ENCODE measurements around the gene PRSS53.
"Not testable (repeated sequence)": the region's sequence is repeated elsewhere in the genome, so short reads cannot be mapped to it uniquely, and the experiment has no call there.

PRSS53 gene

DNA sequence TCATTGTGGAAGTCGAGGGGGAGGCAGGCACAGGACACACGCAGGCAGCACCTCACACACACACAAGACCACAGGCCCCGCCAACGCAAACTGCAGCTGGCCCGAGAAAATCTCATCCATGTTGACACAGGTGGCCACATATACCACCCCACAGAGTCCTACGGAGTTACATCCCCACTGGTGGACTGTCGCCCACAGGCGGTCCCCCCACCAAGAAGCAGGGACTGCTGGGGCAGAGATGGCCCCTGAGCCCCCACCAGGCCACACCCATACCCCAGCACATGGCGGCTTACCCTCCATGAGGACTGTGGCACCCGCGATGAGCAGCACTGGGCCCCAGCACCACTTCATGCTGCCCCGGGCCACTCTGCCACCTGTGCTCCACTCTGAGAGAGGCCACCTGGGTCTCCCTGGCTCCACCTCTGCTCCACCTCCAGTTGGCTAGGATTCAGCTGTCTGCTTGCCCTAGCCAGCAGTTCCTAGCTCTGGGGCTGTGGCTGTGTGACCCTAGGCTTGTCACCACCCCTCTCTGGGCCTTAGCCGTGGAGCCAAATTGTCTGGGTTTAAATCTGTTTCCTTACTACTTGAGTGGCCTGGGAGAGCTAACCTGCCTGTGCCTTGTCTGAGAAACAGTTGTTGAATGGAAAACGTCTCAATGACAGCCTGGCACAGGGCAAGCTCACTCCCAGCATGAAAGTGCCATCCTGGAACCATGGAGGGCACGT lies at the start of gene PRSS53:
PRSS53 (minus strand) TSS at position 485 of the 725 bp plus-strand sequence; CDS start at position 351, 134 bp downstream.
- TF ChIP-seq, protein P1, sequence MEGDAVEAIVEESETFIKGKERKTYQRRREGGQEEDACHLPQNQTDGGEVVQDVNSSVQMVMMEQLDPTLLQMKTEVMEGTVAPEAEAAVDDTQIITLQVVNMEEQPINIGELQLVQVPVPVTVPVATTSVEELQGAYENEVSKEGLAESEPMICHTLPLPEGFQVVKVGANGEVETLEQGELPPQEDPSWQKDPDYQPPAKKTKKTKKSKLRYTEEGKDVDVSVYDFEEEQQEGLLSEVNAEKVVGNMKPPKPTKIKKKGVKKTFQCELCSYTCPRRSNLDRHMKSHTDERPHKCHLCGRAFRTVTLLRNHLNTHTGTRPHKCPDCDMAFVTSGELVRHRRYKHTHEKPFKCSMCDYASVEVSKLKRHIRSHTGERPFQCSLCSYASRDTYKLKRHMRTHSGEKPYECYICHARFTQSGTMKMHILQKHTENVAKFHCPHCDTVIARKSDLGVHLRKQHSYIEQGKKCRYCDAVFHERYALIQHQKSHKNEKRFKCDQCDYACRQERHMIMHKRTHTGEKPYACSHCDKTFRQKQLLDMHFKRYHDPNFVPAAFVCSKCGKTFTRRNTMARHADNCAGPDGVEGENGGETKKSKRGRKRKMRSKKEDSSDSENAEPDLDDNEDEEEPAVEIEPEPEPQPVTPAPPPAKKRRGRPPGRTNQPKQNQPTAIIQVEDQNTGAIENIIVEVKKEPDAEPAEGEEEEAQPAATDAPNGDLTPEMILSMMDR (IDR thresholded peaks at IDR 0.05; ENCODE audit: low read depth, low read length), result no peak
- no peak for DNase-seq (ENCODE audit: extremely low read depth, low read depth)

- not testable (repeated sequence) for DNase-seq (ENCODE audit: extremely low read depth, low read depth)
Observed at GRCh38 chr16:31136822-31137499, 48.2 kb upstream of the PRSS53 start.

DNA sequence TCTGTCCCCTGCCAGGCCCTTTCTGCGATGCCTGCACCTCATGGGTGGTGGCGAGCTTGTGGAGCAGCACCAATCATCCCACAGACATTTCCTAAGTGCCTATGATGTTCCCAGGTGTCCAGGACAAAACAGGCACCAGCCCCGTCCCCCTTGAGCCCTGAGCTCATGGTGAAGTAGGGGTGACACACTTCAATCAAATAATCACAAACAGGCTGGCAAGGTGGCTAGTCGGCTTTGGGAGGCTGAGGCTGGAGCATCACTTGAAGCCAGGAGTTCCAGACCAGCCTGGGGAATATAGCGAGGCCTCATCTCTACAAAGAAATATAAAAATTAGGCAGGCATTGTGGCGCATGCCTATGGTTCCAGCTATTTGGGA lies 47.5 kb upstream of the PRSS53 start:
- no peak for DNase-seq (ENCODE audit: extremely low read depth, low read depth)
- TF ChIP-seq, protein P1 (IDR thresholded peaks at IDR 0.05; ENCODE audit: low read depth, low read length), result no peak

DNA sequence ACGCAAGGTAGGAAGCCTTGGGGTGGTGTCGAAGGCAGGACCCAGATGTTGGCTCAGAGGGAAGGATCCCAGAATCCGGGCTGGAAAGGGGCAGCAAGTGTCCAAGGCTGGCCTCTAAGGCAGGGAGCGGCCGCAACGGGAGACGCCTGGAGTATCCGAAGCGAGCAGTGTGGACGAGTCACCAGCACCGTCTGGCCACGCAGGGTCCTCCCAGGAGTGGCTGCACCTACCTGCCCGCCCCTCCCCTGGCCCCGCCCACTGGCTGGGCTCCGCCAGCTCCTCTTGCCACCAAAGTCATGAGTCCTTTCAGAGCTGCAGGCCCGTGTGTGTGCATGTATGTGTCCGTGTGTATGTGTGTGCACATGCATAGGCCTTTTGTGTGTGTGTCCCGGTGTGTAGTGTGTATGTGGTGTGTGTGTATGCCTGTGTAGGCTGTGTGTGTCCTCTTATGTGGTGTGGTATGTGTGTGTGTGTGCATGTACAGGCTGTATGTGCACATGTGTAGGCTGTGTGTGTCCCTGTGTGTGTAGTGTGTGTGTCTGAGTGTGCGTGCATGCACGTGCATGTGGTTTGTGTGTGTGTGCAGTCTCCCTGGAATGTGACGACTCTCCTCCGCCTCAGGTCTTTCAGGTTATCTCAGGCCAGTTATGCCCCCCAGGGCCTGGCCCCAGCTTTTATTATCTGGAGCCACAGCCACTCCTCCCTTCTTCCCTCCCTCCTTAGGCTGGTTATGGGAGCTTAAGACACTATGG lies 47.0 kb upstream of the PRSS53 start, which contains the start of gene PRSS8:
PRSS8 (minus strand) TSS at position 193 of the 752 bp plus-strand sequence. CDS start 229 bp downstream, outside the sequence.
- no peak for DNase-seq (ENCODE audit: extremely low read depth, low read depth)
- TF ChIP-seq, protein P1 (IDR thresholded peaks at IDR 0.05; ENCODE audit: low read depth, low read length), result no peak

GRCh38 chr16:31134625-31135534 lies 46.1 kb upstream of the PRSS53 start:
- TF ChIP-seq, protein P1 (IDR thresholded peaks at IDR 0.05; ENCODE audit: low read depth, low read length), result no peak
- DNase-seq (ENCODE audit: extremely low read depth, low read depth), result no peak

- TF ChIP-seq, protein P1 (IDR thresholded peaks at IDR 0.05; ENCODE audit: low read depth, low read length), result no peak
Observed at GRCh38 chr16:31134091-31134571, 45.4 kb upstream of the PRSS53 start.

GRCh38 chr16:31133046-31133501 lies 44.3 kb upstream of the PRSS53 start:
- no peak for DNase-seq (ENCODE audit: extremely low read depth, low read depth)
- TF ChIP-seq, protein P1 (IDR thresholded peaks at IDR 0.05; ENCODE audit: low read depth, low read length), result no peak

More at GRCh38 chr16:31134091-31134571, 45.4 kb upstream of the PRSS53 start:
- no peak for DNase-seq (ENCODE audit: extremely low read depth, low read depth)

All from AG09319 (cell line).